Activated T-helper 9 cell treated with anti-CD3 and anti-CD28 coated beads, Interleukin-2, amount 50 U/mL, for 16 hours (primary cell): Measurements from ENCODE around the gene KCP.
"Not testable (repeated sequence)": the region's sequence is repeated elsewhere in the genome, so short reads cannot be mapped to it uniquely, and the experiment has no call there.

ENCODE experiments used
- DNase-seq: peaks from one replicate; pipeline ENCODE4 v3.0.0-alpha.2; 2020; ENCODE audit warnings: low read depth

The KCP gene

GRCh38 chr7:128921866-128922440 lies 11.4 kb upstream of the KCP start:
- DNase-seq, result no peak

- no peak for DNase-seq
Measured at GRCh38 chr7:128920913-128921582, 10.5 kb upstream of the KCP start.

GRCh38 chr7:128919881-128920799 lies 9.6 kb upstream of the KCP start:
- DNase-seq, result no peak

- DNase-seq, result no peak
Measured at GRCh38 chr7:128919241-128919640, 8.7 kb upstream of the KCP start.

- DNase-seq, result no peak
Measured at GRCh38 chr7:128918016-128918665, 7.6 kb upstream of the KCP start.

- no peak for DNase-seq
Measured at GRCh38 chr7:128917122-128917521, 6.6 kb upstream of the KCP start.

- no peak for DNase-seq
Measured at GRCh38 chr7:128916643-128916915, 6.1 kb upstream of the KCP start.

GRCh38 chr7:128915841-128916642 lies 5.5 kb upstream of the KCP start:
- DNase-seq, result no peak

GRCh38 chr7:128915271-128915819 lies 4.8 kb upstream of the KCP start:
- DNase-seq, result no peak

GRCh38 chr7:128914566-128915151 lies 4.2 kb upstream of the KCP start:
- DNase-seq, result no peak

GRCh38 chr7:128913870-128914565 lies 3.5 kb upstream of the KCP start:
- no peak for DNase-seq

- not testable (repeated sequence) for DNase-seq
Measured at GRCh38 chr7:128912709-128913495, 2.4 kb upstream of the KCP start.

GRCh38 chr7:128912281-128912680 lies 1.8 kb upstream of the KCP start:
- no peak for DNase-seq

GRCh38 chr7:128911423-128912031 lies 1.0 kb upstream of the KCP start:
- no peak for DNase-seq

GRCh38 chr7:128909625-128910568 lies 612 bp downstream of the KCP start:
- DNase-seq, result no peak

GRCh38 chr7:128908750-128909624 lies 1.5 kb downstream of the KCP start:
- no peak for DNase-seq
